Kasumi-1 (cell line): ENCODE results near the gene MYO1B.
A peak's percentile ranks its signal among the peaks of the same experiment; 100 is the strongest.

Experiments used
- DNase-seq, 2 experiments: peaks; one replicate each; lab custom pipeline; 2025; lab: John Stamatoyannopoulos, UW

Gene MYO1B

DNA sequence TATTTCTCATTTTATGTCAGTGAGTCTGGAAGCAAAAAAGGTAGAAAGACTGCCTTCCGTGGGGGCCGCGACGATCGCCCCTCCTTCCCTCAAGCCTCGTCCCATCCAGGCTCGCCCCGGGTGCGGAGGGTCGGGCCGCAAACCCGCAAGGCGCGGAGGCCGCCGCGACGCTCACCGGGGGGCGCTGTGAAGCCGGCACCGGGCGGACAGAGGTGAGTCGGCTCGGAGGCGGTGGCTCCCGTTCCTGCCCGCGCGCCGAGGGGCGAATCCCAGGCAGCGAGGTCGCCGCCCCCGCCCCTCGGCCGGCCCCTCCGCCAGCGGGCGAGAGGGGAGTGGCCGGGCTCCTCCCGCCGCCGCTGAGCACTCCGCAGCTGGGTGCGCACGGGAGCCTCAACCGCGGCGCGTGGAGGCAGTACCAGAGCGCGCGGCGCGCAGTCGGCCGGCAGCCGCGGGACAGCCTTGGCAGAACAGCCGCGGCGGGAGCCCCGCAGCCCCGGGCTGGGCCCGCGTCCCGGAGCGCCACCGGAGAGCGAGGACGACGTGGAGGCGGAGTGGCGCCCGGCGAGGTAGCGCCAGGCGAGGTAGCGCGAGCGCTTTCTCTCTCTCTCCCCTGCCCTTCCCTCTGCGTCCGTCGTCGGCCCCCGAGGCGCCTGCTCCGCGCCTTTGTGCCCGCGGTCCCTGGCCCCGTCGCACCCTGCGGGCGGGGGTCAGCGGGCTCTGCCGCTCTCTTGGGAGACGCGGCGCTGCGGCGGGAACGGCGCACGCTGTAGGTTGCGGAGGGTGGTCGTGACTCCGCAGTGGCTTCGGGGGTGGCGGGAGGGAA lies at the start of gene MYO1B:
MYO1B (plus strand) TSS at position 359 of the 823 bp plus-strand sequence. CDS start 31,492 bp downstream, outside the sequence.
- peak; percentile 61 to 65 for DNase-seq

DNA sequence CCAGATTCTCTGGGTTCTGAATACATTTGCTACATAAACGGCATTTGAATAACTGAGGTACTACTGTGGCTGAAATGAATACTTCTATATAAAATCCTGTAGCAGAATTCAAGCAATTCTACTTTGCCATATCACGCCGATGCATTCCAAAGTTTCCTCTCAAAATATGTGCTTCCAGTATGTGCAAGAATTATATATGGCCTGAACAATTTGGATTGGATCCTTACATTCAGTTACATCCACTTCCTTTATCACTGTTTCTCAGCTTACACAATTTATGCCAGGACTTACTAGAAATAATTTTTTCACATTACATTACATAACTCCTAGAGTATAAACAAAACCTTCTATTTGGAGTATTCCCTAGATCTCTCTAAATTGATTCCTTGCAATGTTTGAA lies 48.1 kb upstream of the MYO1B start:
- no peak for DNase-seq

DNA sequence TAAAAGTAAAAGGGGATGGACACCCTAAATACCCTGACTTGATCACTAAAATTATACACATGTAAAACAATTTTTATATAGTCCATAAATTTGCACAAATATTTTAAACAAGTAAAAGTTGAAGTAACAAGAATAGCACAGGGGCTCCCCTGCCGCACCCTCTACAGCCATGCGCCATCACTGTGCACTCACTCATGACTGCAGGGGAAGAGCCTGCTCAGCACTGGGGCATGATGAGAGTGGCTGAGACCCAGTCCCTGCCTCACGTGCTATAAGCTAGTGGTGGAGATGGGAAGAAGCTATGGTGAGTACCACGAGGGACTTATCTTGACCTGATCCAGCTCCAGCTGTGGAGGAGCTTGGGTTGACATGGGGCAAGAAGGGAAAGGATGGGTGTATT lies 46.9 kb upstream of the MYO1B start:
- DNase-seq, result no peak

DNA sequence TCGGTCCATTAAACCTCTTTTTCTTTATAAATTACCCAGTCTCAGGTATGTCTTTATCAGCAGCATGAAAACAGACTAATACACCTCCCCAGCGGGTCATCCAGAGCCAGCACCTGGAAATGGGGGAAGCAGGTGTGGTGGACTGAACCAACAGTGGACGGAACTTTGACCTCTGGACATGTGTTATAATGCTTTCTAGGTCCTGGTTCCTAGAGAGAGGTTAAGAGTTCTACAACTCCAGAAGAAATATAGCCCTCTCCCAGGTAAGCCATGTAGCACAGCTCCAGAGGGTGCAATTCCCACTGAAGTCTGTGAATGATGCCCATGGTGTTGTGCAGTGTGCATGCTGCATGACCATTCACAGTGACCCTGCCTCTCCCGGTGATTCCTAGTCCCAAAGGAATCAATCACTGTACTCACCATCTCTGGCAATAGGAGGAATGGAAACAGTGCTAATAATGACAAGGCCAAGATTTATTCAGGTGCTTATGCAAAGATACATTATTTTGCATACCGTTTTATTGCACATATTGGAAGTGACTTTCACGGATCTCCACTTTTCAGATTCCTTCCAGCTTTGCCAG lies 45.2 kb upstream of the MYO1B start:
- no peak for DNase-seq

DNA sequence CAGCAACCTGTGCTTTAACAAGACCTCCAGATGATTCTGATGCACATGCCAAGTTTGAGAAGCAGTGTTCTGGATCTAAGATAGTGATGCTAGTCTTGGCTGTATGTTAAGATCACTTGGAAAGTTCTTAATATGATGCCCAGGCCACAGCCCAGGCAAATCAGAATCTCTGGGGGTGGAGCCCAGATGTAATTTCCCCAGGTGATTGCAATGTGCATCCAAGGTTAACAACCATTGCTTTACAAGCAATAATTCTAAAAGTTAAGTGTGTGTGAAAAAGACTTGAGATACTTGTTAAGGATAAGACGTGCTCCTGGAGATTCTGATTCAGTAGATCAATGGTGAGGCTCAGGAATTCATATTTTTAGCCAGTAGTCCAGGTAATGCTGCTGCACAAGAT lies 44.3 kb upstream of the MYO1B start:
- no peak for DNase-seq

DNA sequence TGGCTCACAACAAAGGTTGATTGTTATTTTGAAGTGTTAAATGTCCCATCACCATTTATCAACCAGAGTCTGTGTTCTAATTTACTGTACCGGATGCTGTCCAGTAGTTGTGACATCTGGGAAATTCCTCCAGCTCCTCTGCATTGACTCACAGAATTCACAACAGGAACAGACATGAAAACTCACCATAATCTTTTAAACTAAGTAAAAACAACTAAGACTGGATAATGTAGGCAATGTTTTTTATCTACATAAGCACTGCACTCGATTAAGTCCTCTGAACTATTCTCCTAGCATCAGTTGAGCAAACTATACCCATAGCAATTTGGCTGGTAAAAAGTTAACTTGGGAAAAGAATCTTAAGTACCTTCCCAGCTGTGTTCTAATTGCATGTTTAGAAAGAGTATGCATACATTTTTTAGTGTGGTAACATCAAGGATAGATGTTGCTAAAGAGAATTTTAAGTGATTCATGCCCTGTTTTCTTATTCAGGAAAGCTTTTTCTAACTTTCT lies 42.9 kb upstream of the MYO1B start:
- no peak for DNase-seq

DNA sequence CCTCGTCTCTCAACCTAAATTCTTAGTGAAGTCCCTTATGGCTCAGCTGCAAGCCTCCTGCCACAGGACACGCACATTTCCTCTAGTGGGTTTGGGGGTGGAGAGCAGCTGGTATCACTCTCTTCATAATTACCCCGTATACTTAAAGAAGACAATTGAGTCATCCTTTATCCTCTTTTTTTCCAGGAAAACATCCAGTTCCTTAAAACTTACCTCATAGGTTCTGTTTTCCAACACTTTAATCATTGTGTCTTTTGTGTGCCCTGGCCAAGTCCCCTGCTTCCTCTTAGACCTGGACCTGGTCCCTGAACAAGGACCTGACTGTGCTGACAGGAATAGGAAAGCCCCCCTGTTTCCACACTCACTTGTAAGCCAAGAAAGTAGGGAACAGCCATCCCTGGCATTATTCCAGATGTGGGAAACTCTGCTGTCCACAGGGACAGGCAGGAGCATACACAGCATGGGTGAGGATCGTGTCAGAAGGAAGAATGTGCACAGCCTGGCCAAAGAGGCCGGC lies 42.3 kb upstream of the MYO1B start:
- DNase-seq, result no peak

DNA sequence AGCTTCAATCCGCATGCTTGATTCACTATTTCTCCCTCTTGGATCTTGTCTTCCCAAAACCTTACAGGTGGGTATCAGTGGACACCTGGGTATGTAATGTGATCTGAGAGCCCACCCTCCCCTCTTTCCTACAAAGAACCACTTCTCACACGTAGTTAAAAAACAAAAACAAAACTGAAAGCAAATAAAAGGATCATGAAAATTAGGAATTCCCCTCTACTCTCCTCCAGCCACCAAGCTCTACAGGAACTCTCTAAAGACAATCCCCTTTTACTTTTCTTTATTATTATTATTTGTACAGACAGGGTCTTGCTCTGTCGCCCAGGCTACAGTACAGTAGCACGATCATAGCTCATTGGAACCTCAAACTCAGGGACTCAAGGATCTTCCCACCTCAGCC lies 40.8 kb upstream of the MYO1B start:
- DNase-seq, result no peak

DNA sequence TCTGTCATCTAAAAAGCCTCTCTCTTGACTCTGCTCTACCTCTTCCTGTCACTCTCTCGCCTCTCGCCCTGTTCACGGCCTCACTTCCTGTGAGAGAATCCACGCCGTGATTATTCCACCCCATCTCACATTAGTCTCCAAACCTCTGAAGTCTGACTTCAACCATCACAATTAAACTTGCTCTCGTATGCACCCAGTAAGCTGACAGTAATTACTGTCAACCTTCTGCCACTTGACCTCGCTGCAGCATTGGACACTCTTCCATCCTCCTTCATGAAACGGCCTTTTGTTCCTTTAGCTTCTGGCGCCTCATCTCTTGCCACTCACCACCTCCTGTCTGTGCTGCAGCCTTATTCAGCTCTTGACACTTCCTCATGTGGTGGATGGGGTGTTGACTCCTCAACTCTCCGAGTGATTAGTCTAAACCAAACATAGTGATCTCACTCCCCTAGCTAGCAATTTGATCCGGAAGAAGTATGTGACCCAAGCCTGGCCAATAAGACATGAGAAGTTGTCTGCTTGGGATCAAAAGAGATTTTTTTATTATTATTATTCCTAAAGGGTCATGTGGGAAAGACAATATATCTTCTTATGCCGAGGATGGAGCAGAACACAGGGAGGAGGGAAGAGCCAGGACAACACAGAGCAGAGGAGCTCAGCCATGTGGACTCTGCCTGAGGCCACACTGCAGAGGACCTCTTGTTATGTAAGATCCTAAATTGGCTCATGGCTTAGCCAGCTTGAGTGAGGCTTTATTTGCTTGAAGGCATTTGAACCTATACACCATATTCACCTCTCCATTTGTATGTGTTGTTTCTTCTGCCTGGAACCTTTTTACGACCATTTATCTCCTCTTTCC lies 38.4 kb upstream of the MYO1B start:
- no peak for DNase-seq

DNA sequence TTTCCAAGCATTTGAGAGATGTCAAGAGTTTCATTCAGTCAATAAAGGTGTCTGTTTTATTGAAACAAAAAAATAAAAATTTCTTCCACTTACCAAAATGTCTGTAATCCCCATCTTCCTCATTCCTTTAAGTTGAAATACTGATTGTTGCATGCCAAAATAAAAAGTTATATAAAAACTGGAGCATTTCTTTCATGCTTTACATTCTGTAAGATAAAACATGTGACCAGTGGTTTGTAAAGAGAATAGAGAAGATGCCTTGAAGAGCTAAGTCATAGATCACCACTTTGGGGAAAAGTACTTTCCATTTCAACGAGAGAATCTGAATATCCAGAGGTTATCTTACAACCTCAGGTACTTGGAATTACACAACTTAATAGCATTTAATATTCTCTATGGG lies 35.9 kb upstream of the MYO1B start:
- DNase-seq, result no peak

DNA sequence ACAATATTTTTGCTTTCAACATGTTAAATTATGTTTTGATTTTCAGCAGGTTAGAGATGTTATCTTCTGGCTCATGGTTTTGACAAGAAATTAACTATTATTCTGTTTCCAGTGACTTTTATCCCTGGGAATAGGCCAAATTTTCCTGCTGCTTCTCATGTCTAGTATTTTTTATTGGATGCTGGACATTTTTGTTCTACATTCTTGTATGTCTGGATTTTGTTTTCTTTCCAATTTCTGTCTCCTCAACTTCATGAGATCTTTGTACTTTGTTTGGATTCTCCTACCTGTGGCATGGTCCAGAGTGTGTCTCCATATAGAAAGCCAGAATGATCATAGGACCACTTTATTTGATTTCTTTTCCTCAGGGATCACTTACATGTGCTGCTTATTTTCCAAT lies 33.1 kb upstream of the MYO1B start:
- DNase-seq, result no peak

DNA sequence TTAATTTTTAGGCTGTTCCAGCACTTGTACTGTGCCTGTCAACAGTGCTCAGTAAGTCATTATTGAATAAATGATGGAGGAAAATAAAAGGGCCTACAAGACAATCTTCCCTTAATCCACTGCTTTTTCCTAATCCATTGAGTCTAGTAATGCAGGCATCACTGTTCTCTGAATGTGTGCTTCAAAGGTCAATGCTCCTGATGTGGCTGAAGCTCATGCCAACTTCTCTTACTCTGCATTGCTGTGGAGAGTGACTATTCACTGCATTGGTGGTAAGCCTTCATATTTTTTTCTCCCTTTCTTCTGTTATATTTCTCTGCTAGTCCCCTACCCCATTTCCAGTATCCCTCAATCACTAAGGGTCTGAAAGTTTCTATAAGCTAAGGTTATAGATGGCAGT lies 31.9 kb upstream of the MYO1B start:
- DNase-seq, result no peak

DNA sequence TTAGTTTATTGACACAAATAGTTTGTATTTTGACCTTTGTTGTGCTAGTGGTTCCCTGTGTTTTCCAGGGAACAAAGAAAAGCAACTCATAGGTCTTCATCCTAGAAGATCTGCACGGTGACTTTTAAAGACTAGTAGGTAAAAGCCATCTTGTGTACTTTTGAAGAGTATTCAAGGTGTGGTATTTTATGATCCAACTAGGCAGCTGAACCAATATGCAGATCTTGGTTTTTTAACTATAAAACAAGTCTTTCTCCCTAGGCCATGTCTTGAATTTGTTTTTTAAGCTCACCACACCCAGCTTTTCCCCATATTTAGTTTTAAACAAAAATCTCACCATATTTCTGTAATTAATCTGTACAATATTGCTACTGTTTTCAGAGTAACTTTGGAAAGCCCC lies 30.0 kb upstream of the MYO1B start:
- no peak for DNase-seq

DNA sequence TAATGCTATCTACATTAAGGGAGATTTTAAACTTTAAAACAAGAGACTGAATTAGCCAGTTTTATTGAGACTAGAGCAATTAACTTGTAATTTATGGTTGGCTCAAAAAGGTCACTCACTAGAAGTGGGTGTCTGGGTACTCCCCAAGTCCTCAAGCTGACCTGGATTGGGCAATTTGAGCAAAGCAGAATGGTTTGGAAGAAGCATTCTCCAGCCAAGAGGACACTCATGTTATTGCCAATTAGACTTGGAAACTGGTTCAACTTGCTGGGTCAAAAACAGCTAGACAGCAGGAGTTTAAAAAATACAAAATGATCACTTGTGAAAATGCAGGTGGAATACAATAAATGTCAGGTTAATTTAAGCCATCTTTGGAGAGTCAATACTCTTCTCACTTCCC lies 29.5 kb upstream of the MYO1B start:
- DNase-seq, result no peak

DNA sequence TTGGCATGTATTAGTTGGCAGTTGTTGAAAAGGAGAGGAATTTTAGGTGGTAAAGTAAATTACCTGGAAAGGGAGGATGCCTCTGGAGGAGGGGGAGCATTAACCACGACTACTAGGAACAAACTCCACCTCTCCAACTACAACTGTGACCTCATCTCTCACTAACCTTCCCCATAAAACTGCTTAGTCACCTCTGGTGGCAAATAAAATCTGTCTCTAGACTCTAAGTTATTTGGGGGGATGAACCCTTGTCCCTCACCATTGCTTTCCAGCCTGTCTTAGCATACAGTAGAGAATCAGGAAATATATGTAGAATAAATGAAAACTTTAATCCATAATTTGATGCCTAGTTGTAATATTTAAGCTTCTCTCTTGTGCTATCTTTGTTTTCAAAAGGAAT lies 27.6 kb upstream of the MYO1B start:
- DNase-seq, result peak in 1 of 2 experiments; percentile 19

DNA sequence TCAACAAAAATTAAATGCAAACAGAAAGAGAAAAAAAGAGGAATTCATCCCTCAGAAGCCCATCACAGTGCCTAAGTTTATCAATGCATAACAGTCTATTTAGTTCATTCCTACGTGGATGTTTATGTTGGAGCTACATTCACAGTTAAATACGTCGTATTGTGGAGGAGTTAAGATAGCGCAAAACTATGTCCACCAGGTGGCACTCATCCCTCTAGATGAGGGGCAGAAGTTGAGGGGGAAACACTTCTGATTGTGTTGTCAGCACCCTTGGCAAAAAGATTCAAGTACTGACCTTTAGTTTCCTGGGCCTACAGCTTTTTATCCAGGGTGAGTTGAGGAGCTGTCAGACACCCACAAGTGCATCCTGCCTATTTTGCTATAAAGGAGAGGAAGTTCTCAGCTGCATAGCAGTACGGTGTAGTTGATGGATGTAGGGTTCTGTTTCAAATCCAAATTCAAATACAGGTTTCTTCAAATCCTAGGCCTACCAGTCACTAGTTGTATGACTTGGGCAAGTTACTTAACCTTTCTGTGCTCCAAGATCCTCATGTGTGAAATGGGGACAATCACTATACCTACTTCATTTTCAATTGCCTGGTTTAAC lies 26.8 kb upstream of the MYO1B start:
- peak; percentile 87 to 93 for DNase-seq

DNA sequence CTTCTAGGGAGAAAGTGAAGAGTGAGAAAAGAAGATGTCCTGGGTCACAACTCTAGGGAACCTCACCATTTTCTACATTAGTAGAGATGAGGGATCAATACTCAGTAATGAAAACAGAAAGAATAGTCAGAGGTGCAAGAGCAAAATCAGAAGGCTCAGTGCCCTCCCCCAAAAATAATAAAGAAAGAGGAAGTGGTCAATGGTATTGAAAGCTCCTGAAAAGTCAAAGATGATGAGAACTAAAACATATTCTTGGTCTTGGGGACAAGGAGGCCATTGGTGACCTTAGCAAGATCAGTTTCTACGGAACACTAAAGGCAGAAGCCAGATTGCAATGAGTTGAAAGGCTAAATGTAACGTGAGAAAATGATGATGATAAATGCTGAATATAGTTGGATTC lies 24.5 kb upstream of the MYO1B start:
- peak; percentile 21 to 45 for DNase-seq

DNA sequence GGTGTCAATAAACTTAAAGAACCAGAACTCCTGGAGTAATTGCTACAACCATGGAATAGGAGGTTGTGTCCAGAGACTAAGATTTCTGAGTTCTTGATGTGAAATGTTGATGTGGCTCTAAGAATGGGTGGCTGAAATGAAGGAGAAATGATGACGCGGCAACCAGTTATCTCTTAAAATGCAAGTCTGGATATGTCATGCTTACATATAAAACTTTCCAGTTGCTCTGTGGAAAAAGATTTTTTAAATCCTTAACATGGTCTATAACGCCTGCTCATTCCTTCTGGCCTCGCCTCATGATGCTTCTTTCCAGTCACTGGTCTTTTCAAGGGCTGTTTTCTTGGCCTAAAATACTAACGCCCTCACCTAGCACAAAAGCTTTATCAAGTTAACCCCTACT lies 23.5 kb upstream of the MYO1B start:
- no peak for DNase-seq

DNA sequence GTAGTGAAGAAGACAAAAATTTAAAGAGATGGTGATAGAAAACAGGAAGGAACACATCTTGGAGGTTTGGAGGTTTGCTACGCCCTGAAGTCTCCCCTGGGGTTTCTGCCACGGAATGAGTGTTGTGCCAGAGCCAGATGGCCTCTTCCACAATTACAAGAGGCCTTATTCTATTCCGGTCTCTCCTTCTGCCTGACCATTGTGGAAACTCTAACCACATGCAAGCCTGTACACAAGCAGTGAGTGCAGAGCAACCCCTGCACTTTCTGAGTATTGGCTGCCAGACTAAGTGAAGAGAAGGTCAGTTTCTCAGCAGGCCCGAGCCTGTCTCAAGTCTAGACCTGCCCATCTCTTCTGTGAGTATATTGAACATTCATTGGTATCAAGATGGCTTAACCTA lies 22.7 kb upstream of the MYO1B start:
- DNase-seq, result no peak

DNA sequence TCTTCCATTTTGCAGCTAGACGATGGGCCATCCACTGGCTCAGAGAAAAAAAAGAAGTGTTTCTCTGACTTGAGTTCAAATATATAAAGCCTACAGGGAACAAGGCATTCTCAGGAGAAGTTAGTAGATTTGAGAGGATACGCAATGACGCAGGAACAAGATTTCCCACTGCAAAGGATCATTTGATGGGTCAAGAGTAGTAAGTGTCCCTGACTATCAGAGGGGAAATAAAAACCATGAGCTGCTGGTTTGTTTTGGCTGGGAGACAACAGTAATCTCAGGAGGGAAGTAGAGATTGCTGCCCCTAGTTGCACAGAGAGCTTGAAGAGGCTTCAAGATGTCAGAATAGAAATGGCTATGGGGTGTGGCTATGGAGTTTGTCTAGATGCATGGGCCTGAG lies 22.3 kb upstream of the MYO1B start:
- no peak for DNase-seq

DNA sequence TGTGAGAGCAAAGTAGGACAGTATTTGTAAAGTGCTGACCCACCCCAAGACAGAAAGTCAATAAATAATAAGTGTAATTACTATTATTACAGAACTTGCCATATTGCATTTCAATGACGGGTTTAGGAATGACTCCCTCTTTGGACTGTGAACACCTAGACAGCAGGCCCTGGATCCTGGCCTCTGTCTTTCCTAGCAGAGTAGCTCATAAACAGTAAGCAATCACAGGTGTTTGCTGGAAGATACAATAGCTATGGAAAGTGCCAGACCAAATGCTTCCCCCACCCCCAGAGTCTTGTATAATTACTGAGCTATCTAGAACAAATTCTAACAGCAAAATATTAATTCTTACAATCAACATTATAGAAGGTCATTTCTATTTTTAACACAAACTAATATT lies 20.1 kb upstream of the MYO1B start:
- no peak for DNase-seq

DNA sequence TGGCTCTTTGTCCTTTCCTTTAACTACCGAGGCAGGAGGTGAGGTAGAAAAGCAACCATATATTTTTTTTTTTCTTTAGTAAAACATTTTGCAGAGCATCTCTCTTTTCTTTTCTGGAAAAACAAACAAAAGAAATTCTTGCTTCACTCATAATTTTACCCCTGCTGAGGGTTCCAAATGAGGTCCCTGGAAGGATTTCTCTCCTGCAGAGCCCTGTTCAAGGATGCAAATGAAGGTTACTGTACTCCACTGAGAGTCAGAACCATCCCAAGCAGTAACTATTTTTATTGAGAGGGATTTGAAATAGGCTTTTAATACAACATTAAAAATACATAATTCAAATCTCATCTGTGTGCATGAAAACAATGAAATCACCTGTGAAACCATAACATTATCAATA lies 19.5 kb upstream of the MYO1B start:
- DNase-seq, result no peak
